Glutamatergic neuron (in vitro differentiated cells): ENCODE measurements around the gene LTC4S. TPM values are rescaled to one million over a fixed set of nuclear protein-coding genes. Genes with fewer than 3 reads are reported as not detected.

Experiments used
- DNase-seq: peaks from one replicate; pipeline ENCODE4 v3.0.0; 2022
- H3K27ac Mint-ChIP-seq: one replicate; pipeline ENCODE4 v1.8.0; 2020; ENCODE audit warnings: mild to moderate bottlenecking, mixed read lengths, inconsistent platforms; ENCODE audit not compliant: unreplicated experiment
- H3K27me3 Mint-ChIP-seq: one replicate; pipeline ENCODE4 v1.8.0; 2020; ENCODE audit warnings: mild to moderate bottlenecking, moderate library complexity, mixed read lengths, inconsistent platforms; ENCODE audit not compliant: unreplicated experiment
- H3K36me3 Mint-ChIP-seq: one replicate; pipeline ENCODE4 v1.8.0; 2020; ENCODE audit warnings: mild to moderate bottlenecking, mixed read lengths, inconsistent platforms; ENCODE audit not compliant: unreplicated experiment
- H3K4me1 Mint-ChIP-seq: one replicate; pipeline ENCODE4 v1.8.0; 2020; ENCODE audit warnings: mild to moderate bottlenecking, low read depth, mixed read lengths, inconsistent platforms; ENCODE audit not compliant: unreplicated experiment
- H3K4me3 Mint-ChIP-seq: one replicate; pipeline ENCODE4 v1.8.0; 2020; ENCODE audit warnings: mild to moderate bottlenecking, mixed read lengths, inconsistent platforms; ENCODE audit not compliant: unreplicated experiment
- H3K9me3 Mint-ChIP-seq: one replicate; pipeline ENCODE4 v1.8.0; 2020; ENCODE audit warnings: mild to moderate bottlenecking, moderate library complexity, mixed read lengths, inconsistent platforms; ENCODE audit not compliant: unreplicated experiment
- CTCF ChIP-seq: fragments of 200-600 bp; sonication (generic); IDR thresholded peaks from one replicate; pipeline ENCODE4 v1.5.0; 2021; ENCODE audit not compliant: partially characterized antibody, unreplicated experiment
- total RNA-seq: library from RNA; stranded (reverse); fragmentation: NEBNext Ultra II Directional; extraction: Animal tissue kit (Norgen Biotek cat#: 25700); gene quantifications from one replicate; pipeline ENCODE4 v1.2.1, GENCODE V29; 2021; ENCODE audit not compliant: unreplicated experiment

Gene LTC4S
- total RNA-seq, 1 donor from 2014 or later = 0.91 TPM

GRCh38 chr5:179779826-179780225 lies 14.0 kb upstream of the LTC4S start:
- H3K4me1 Mint-ChIP-seq = peaks cover 30% of the 10 kb centered on the region
- peaks cover 6% of the 10 kb centered on the region for H3K27me3 Mint-ChIP-seq
- no peak for TF ChIP-seq CTCF
- H3K9me3 Mint-ChIP-seq = peaks cover 9% of the 10 kb centered on the region
- H3K4me3 Mint-ChIP-seq = no peak overlapping the region
- H3K27ac Mint-ChIP-seq = peak overlapping the region; percentile 86
- no peak for DNase-seq
- H3K36me3 Mint-ChIP-seq = no peaks in the 10 kb centered on the region

- peak overlapping the region; percentile 86 for H3K27ac Mint-ChIP-seq
- H3K36me3 Mint-ChIP-seq = no peaks in the 10 kb centered on the region
- DNase-seq = no peak
- TF ChIP-seq CTCF = no peak
- peaks cover 9% of the 10 kb centered on the region for H3K9me3 Mint-ChIP-seq
- H3K4me3 Mint-ChIP-seq = no peak overlapping the region
- H3K27me3 Mint-ChIP-seq = peaks cover 6% of the 10 kb centered on the region
- H3K4me1 Mint-ChIP-seq = peaks cover 30% of the 10 kb centered on the region
These were observed 13.4 kb upstream of the LTC4S start for GRCh38 chr5:179780362-179780761.

- DNase-seq = no peak
- Mint-ChIP-seq H3K36me3 (no peaks in the 10 kb centered on the region), H3K9me3 (peaks cover 9% of the 10 kb centered on the region), H3K27me3 (peaks cover 8% of the 10 kb centered on the region), H3K27ac (no peak overlapping the region), H3K4me1 (peaks cover 27% of the 10 kb centered on the region), H3K4me3 (no peak overlapping the region)
- TF ChIP-seq CTCF = no peak
These were observed 11.9 kb upstream of the LTC4S start for GRCh38 chr5:179781846-179782245.

GRCh38 chr5:179783128-179783527 lies 10.7 kb upstream of the LTC4S start:
- no peak for TF ChIP-seq CTCF
- H3K4me3 Mint-ChIP-seq = no peak overlapping the region
- H3K9me3 Mint-ChIP-seq = peaks cover 6% of the 10 kb centered on the region
- no peaks in the 10 kb centered on the region for H3K36me3 Mint-ChIP-seq
- H3K4me1 Mint-ChIP-seq = peaks cover 17% of the 10 kb centered on the region
- H3K27ac Mint-ChIP-seq = no peak overlapping the region
- H3K27me3 Mint-ChIP-seq = peaks cover 10% of the 10 kb centered on the region
- no peak for DNase-seq

GRCh38 chr5:179786861-179787260 lies 6.9 kb upstream of the LTC4S start:
- no peaks in the 10 kb centered on the region for H3K36me3 Mint-ChIP-seq
- H3K27ac Mint-ChIP-seq = no peak overlapping the region
- no peaks in the 10 kb centered on the region for H3K9me3 Mint-ChIP-seq
- H3K4me3 Mint-ChIP-seq = no peak overlapping the region
- TF ChIP-seq CTCF = no peak
- H3K27me3 Mint-ChIP-seq = peaks cover 4% of the 10 kb centered on the region
- no peaks in the 10 kb centered on the region for H3K4me1 Mint-ChIP-seq
- DNase-seq = no peak
